ENCODE results near the gene RFNG.

The RFNG gene

GRCh38 chr17:82051776-82052637, at the start of gene RFNG, which contains the start of gene GPS1:
Gene RFNG, minus strand, starts transcription at chr17:82051811. Its CDS starts 45 bp downstream, at chr17:82051766.
Gene GPS1, plus strand, starts transcription at chr17:82051898. Its CDS starts 34 bp downstream, at chr17:82051932.
- in situ Hi-C loops (cut with MboI; ENCODE audit: low sequenced_read_pairs): no loop called here

- in situ Hi-C loops (cut with MboI; ENCODE audit: low sequenced_read_pairs): no loop called here
These were observed 49.7 kb upstream of the RFNG start for GRCh38 chr17:82101301-82101715.

- in situ Hi-C loops (cut with MboI; ENCODE audit: low sequenced_read_pairs): no loop called here
These were observed 49.1 kb upstream of the RFNG start for GRCh38 chr17:82100502-82101298.

GRCh38 chr17:82098939-82099763, 47.5 kb upstream of the RFNG start:
- in situ Hi-C loops (cut with MboI; ENCODE audit: low sequenced_read_pairs): no loop called here

GRCh38 chr17:82098169-82098938, 46.7 kb upstream of the RFNG start, which contains the start of gene FASN:
Gene FASN, minus strand, starts transcription at chr17:82098236. Its CDS starts 1,791 bp downstream, at chr17:82096445.
- in situ Hi-C loops (cut with MboI; ENCODE audit: low sequenced_read_pairs): no loop called here

GRCh38 chr17:82097919-82098168, 46.2 kb upstream of the RFNG start:
- in situ Hi-C loops (cut with MboI; ENCODE audit: low sequenced_read_pairs): no loop called here

- in situ Hi-C loops (cut with MboI; ENCODE audit: low sequenced_read_pairs): no loop called here
These were observed 45.7 kb upstream of the RFNG start for GRCh38 chr17:82097184-82097918.

GRCh38 chr17:82096709-82097183, 45.1 kb upstream of the RFNG start:
- in situ Hi-C loops (cut with MboI; ENCODE audit: low sequenced_read_pairs): no loop called here

GRCh38 chr17:82095777-82096708, 44.4 kb upstream of the RFNG start:
- in situ Hi-C loops (cut with MboI; ENCODE audit: low sequenced_read_pairs): no loop called here

GRCh38 chr17:82094931-82095776, 43.5 kb upstream of the RFNG start:
- in situ Hi-C loops (cut with MboI; ENCODE audit: low sequenced_read_pairs): no loop called here

GRCh38 chr17:82092995-82093751, 41.6 kb upstream of the RFNG start:
- in situ Hi-C loops (cut with MboI; ENCODE audit: low sequenced_read_pairs): no loop called here

GRCh38 chr17:82092628-82092994, 41.0 kb upstream of the RFNG start:
- in situ Hi-C loops (cut with MboI; ENCODE audit: low sequenced_read_pairs): no loop called here

GRCh38 chr17:82092094-82092586, 40.5 kb upstream of the RFNG start:
- in situ Hi-C loops (cut with MboI; ENCODE audit: low sequenced_read_pairs): no loop called here

- in situ Hi-C loops (cut with MboI; ENCODE audit: low sequenced_read_pairs): no loop called here
These were observed 39.9 kb upstream of the RFNG start for GRCh38 chr17:82091264-82092066.

GRCh38 chr17:82090549-82091263, 39.1 kb upstream of the RFNG start:
- in situ Hi-C loops (cut with MboI; ENCODE audit: low sequenced_read_pairs): no loop called here
